HG02884 (cell line): ENCODE measurements around the gene SLC6A13.
"Not testable (repeated sequence)": the region's sequence is repeated elsewhere in the genome, so short reads cannot be mapped to it uniquely, and the experiment has no call there.

Experiments used
- ATAC-seq: cut with Tn5 transposase; IDR thresholded peaks from one replicate; pipeline ENCODE4 v1.9.1; 2021; ENCODE audit warnings: mild to moderate bottlenecking, moderate library complexity; ENCODE audit not compliant: unreplicated experiment

Gene SLC6A13

GRCh38 chr12:262817-263216 is at the start of gene SLC6A13:
Gene SLC6A13, minus strand, starts transcription at chr12:262836. Its CDS starts 2,784 bp downstream, at chr12:260052.
- ATAC-seq, result no peak

- ATAC-seq, result no peak
Measured at GRCh38 chr12:308511-308910, 45.9 kb upstream of the SLC6A13 start.

GRCh38 chr12:307406-307805 is 44.8 kb upstream of the SLC6A13 start:
- no peak for ATAC-seq

GRCh38 chr12:304805-305204 is 42.2 kb upstream of the SLC6A13 start:
- no peak for ATAC-seq

GRCh38 chr12:302766-303165 is 40.1 kb upstream of the SLC6A13 start:
- not testable (repeated sequence) for ATAC-seq

GRCh38 chr12:300166-300565 is 37.5 kb upstream of the SLC6A13 start:
- not testable (repeated sequence) for ATAC-seq

GRCh38 chr12:299511-299910 is 36.9 kb upstream of the SLC6A13 start:
- ATAC-seq, result not testable (repeated sequence)

- ATAC-seq, result not testable (repeated sequence)
Measured at GRCh38 chr12:298059-298458, 35.4 kb upstream of the SLC6A13 start.

GRCh38 chr12:295132-295531 is 32.5 kb upstream of the SLC6A13 start:
- no peak for ATAC-seq

- no peak for ATAC-seq
Measured at GRCh38 chr12:293199-293598, 30.6 kb upstream of the SLC6A13 start.

GRCh38 chr12:292186-292585 is 29.6 kb upstream of the SLC6A13 start:
- ATAC-seq, result no peak

GRCh38 chr12:291153-291723 is 28.6 kb upstream of the SLC6A13 start:
- no peak for ATAC-seq

GRCh38 chr12:288687-289086 is 26.1 kb upstream of the SLC6A13 start:
- no peak for ATAC-seq

GRCh38 chr12:286531-287300 is 24.1 kb upstream of the SLC6A13 start:
- ATAC-seq, result no peak

GRCh38 chr12:278046-278445 is 15.4 kb upstream of the SLC6A13 start:
- ATAC-seq, result no peak

GRCh38 chr12:275812-276211 is 13.2 kb upstream of the SLC6A13 start:
- ATAC-seq, result no peak

- ATAC-seq, result no peak
Measured at GRCh38 chr12:273382-273781, 10.7 kb upstream of the SLC6A13 start.

GRCh38 chr12:272942-273341 is 10.3 kb upstream of the SLC6A13 start:
- no peak for ATAC-seq

GRCh38 chr12:271161-271560 is 8.5 kb upstream of the SLC6A13 start:
- no peak for ATAC-seq

GRCh38 chr12:269191-269590 is 6.6 kb upstream of the SLC6A13 start:
- ATAC-seq, result no peak

GRCh38 chr12:268483-268840 is 5.8 kb upstream of the SLC6A13 start:
- ATAC-seq, result no peak

- ATAC-seq, result no peak
Measured at GRCh38 chr12:267581-268482, 5.2 kb upstream of the SLC6A13 start.
